ENCODE results near the gene FHIT. TPM values are rescaled to one million over a fixed set of nuclear protein-coding genes. Genes with fewer than 3 reads are reported as not detected.

The FHIT gene
- total and polyA plus RNA-seq, 4 donors, result 2.1 to 14.7 (median 6.6) TPM

DNA sequence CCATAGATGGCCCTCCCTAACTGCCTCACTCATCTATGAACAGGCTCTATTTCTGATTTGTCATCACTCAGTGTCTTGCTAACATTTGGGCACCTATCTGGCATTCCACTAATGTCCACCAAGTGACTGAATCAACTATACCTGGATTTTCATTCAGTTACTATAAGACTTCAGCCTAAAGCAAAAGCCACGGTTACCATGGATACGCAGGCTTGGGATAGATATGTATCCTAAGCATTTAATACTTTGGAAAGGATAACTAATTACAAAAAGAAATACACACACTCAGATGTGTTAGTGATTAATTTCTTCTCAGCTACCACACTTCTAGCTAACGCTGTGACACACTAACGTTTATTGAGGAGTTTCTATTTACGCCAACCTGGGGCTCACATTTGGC lies 1301.9 kb downstream of the FHIT start:
- TF ChIP-seq EGR1 (IDR thresholded peaks at IDR 0.05; ENCODE audit: low read depth in 2 of 2), result no peak
- TF ChIP-seq FOXA2 (IDR thresholded peaks at IDR 0.05), result no peak
- TF ChIP-seq, protein P1, sequence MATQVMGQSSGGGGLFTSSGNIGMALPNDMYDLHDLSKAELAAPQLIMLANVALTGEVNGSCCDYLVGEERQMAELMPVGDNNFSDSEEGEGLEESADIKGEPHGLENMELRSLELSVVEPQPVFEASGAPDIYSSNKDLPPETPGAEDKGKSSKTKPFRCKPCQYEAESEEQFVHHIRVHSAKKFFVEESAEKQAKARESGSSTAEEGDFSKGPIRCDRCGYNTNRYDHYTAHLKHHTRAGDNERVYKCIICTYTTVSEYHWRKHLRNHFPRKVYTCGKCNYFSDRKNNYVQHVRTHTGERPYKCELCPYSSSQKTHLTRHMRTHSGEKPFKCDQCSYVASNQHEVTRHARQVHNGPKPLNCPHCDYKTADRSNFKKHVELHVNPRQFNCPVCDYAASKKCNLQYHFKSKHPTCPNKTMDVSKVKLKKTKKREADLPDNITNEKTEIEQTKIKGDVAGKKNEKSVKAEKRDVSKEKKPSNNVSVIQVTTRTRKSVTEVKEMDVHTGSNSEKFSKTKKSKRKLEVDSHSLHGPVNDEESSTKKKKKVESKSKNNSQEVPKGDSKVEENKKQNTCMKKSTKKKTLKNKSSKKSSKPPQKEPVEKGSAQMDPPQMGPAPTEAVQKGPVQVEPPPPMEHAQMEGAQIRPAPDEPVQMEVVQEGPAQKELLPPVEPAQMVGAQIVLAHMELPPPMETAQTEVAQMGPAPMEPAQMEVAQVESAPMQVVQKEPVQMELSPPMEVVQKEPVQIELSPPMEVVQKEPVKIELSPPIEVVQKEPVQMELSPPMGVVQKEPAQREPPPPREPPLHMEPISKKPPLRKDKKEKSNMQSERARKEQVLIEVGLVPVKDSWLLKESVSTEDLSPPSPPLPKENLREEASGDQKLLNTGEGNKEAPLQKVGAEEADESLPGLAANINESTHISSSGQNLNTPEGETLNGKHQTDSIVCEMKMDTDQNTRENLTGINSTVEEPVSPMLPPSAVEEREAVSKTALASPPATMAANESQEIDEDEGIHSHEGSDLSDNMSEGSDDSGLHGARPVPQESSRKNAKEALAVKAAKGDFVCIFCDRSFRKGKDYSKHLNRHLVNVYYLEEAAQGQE (IDR thresholded peaks at IDR 0.05), result no peak
- TF ChIP-seq FOXA1 (IDR thresholded peaks at IDR 0.05), result no peak
- 73% methylated on average over 5 of the region's 5 CpGs for WGBS

DNA sequence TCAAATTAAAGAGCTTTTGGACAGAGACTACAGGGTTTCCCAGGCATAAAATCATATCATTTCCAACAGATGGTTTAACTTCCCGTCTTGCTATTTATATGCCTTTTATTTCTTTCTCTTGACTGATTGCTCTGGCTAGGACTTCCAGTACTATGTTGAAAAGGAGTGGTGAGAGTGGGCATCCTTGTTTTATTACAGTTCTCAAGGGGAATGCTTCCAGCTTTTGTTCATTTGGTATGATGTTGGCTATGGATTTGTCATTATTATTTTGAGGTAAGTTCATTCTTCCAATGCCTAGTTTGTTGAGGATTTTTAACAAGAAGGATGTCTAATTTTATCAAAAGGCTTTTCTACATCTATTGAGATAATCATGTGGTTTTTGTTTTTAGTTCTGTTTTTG lies 1304.9 kb downstream of the FHIT start:
- H3K9ac ChIP-seq (ENCODE audit: low read depth in 1 of 2, low read length in 2 of 2), result no peak overlapping the region
- no peaks in the 10 kb centered on the region for H3K9me3 ChIP-seq (ENCODE audit: control insufficient read depth in 4 of 4, low read length in 3 of 4)
- TF ChIP-seq, protein P1 (IDR thresholded peaks at IDR 0.05), result no peak
- DNase-seq (ENCODE audit: low spot score), result no peak
- H3K36me3 ChIP-seq (ENCODE audit: control insufficient read depth in 4 of 4, insufficient read depth in 3 of 4, low read depth in 1 of 4, low read length in 3 of 4), result no peaks in the 10 kb centered on the region
- no peak overlapping the region for H3K27ac ChIP-seq (ENCODE audit: low read depth in 1 of 2, low read length in 2 of 2)
- no peak overlapping the region for H3K4me3 ChIP-seq (ENCODE audit: low read depth in 1 of 3, low read length in 3 of 3)
- 82% methylated on average over 1 of the region's 1 CpG for WGBS
- H3K4me1 ChIP-seq (ENCODE audit: control insufficient read depth in 4 of 4, insufficient read depth in 4 of 4, low read length in 3 of 4), result no peaks in the 10 kb centered on the region
- H3K27me3 ChIP-seq (ENCODE audit: control insufficient read depth in 4 of 4, insufficient read depth in 4 of 4, low read length in 3 of 4), result no peaks in the 10 kb centered on the region

More for the DNA sequence above, 1301.9 kb downstream of the FHIT start:
- Histone ChIP-seq H3K36me3 (ENCODE audit: control insufficient read depth in 4 of 4, insufficient read depth in 3 of 4, low read depth in 1 of 4, low read length in 3 of 4) (no peaks in the 10 kb centered on the region), H3K9ac (ENCODE audit: low read depth in 1 of 2, low read length in 2 of 2) (no peak overlapping the region), H3K27me3 (ENCODE audit: control insufficient read depth in 4 of 4, insufficient read depth in 4 of 4, low read length in 3 of 4) (no peaks in the 10 kb centered on the region), H3K27ac (ENCODE audit: low read depth in 1 of 2, low read length in 2 of 2) (no peak overlapping the region), H3K4me1 (ENCODE audit: control insufficient read depth in 4 of 4, insufficient read depth in 4 of 4, low read length in 3 of 4) (no peaks in the 10 kb centered on the region), H3K9me3 (ENCODE audit: control insufficient read depth in 4 of 4, low read length in 3 of 4) (no peaks in the 10 kb centered on the region), H3K4me3 (ENCODE audit: low read depth in 1 of 3, low read length in 3 of 3) (no peak overlapping the region)
- no peak for DNase-seq (ENCODE audit: low spot score)

DNA sequence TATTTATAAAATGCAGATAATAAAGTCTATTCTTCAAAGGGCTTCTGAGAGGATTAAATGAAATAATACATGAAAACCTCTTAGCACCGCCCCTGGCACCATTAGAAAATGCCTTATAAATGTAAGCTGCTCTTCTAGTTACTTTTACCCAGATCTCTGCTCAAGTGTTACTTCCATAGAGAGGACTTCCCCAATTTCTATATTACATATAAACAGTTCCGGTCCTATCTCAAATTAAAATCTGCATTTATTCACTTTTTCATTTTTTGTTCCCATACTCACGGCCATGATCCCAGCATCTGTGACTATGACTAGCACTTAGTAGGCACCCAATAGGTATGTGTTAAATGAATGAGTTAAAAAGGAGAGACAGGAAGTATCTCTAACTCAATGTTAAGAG lies 1310.5 kb downstream of the FHIT start:
- H3K4me1 ChIP-seq (ENCODE audit: control insufficient read depth in 4 of 4, insufficient read depth in 4 of 4, low read length in 3 of 4), result no peaks in the 10 kb centered on the region
- WGBS, result 90% methylated on average over 3 of the region's 3 CpGs
- no peaks in the 10 kb centered on the region for H3K9me3 ChIP-seq (ENCODE audit: control insufficient read depth in 4 of 4, low read length in 3 of 4)
- H3K27ac ChIP-seq (ENCODE audit: low read depth in 1 of 2, low read length in 2 of 2), result no peak overlapping the region
- no peak overlapping the region for H3K4me3 ChIP-seq (ENCODE audit: low read depth in 1 of 3, low read length in 3 of 3)
- no peaks in the 10 kb centered on the region for H3K27me3 ChIP-seq (ENCODE audit: control insufficient read depth in 4 of 4, insufficient read depth in 4 of 4, low read length in 3 of 4)
- H3K36me3 ChIP-seq (ENCODE audit: control insufficient read depth in 4 of 4, insufficient read depth in 3 of 4, low read depth in 1 of 4, low read length in 3 of 4), result no peaks in the 10 kb centered on the region
- no peak for DNase-seq (ENCODE audit: low spot score)
- no peak overlapping the region for H3K9ac ChIP-seq (ENCODE audit: low read depth in 1 of 2, low read length in 2 of 2)
- TF ChIP-seq TAF1 (conservative IDR thresholded peaks at IDR 0.05) (no peak), GABPA (IDR thresholded peaks at IDR 0.05 in 1 of 2, conservative IDR thresholded peaks at IDR 0.05 in 1 of 2) (no peak), SP1 (IDR thresholded peaks at IDR 0.05) (no peak), RAD21 (IDR thresholded peaks at IDR 0.05) (no peak), YY1 (IDR thresholded peaks at IDR 0.05) (no peak), FOXA2 (IDR thresholded peaks at IDR 0.05) (no peak), RXRA (IDR thresholded peaks at IDR 0.05) (no peak), FOXA1 (IDR thresholded peaks at IDR 0.05) (no peak), JUND (IDR thresholded peaks at IDR 0.05) (no peak), HNF4G (IDR thresholded peaks at IDR 0.05) (no peak), HNF4A (conservative IDR thresholded peaks at IDR 0.05) (no peak), EGR1 (IDR thresholded peaks at IDR 0.05; ENCODE audit: low read depth in 2 of 2) (no peak)
- TF ChIP-seq, protein P2, sequence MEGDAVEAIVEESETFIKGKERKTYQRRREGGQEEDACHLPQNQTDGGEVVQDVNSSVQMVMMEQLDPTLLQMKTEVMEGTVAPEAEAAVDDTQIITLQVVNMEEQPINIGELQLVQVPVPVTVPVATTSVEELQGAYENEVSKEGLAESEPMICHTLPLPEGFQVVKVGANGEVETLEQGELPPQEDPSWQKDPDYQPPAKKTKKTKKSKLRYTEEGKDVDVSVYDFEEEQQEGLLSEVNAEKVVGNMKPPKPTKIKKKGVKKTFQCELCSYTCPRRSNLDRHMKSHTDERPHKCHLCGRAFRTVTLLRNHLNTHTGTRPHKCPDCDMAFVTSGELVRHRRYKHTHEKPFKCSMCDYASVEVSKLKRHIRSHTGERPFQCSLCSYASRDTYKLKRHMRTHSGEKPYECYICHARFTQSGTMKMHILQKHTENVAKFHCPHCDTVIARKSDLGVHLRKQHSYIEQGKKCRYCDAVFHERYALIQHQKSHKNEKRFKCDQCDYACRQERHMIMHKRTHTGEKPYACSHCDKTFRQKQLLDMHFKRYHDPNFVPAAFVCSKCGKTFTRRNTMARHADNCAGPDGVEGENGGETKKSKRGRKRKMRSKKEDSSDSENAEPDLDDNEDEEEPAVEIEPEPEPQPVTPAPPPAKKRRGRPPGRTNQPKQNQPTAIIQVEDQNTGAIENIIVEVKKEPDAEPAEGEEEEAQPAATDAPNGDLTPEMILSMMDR (IDR thresholded peaks at IDR 0.05; ENCODE audit: low read depth, low read length, missing input control), result no peak
- TF ChIP-seq, protein P3, sequence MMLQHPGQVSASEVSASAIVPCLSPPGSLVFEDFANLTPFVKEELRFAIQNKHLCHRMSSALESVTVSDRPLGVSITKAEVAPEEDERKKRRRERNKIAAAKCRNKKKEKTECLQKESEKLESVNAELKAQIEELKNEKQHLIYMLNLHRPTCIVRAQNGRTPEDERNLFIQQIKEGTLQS (IDR thresholded peaks at IDR 0.05), result no peak
- TF ChIP-seq, protein P4, sequence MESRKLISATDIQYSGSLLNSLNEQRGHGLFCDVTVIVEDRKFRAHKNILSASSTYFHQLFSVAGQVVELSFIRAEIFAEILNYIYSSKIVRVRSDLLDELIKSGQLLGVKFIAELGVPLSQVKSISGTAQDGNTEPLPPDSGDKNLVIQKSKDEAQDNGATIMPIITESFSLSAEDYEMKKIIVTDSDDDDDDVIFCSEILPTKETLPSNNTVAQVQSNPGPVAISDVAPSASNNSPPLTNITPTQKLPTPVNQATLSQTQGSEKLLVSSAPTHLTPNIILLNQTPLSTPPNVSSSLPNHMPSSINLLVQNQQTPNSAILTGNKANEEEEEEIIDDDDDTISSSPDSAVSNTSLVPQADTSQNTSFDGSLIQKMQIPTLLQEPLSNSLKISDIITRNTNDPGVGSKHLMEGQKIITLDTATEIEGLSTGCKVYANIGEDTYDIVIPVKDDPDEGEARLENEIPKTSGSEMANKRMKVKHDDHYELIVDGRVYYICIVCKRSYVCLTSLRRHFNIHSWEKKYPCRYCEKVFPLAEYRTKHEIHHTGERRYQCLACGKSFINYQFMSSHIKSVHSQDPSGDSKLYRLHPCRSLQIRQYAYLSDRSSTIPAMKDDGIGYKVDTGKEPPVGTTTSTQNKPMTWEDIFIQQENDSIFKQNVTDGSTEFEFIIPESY (IDR thresholded peaks at IDR 0.05), result no peak

All from liver (tissue), 9 donors.